SK-N-SH (cell line): ENCODE measurements around the gene SNAI1. TPM values are rescaled to one million over a fixed set of nuclear protein-coding genes. Genes with fewer than 3 reads are reported as not detected.

Source experiments
- CTCF ChIA-PET: fragments of 300-600, 350-600 bp; formaldehyde crosslinking; extraction: SDS; loops from one replicate; lab custom pipeline; 2021; lab: Yijun Ruan, JAX
- POLR2A ChIA-PET: fragments of 350-600 bp; sonication (Branson Sonifier 250); formaldehyde crosslinking; extraction: SDS; loops from one replicate; lab custom pipeline; 2020; ENCODE audit warnings: antibody characterized with exemption, inconsistent platforms; lab: Yijun Ruan, JAX
- DNase-seq: peaks from one replicate; pipeline ENCODE4 v3.0.0; 2012
- H2AFZ ChIP-seq: fragments of 200-600 bp; sonication (generic); 2 replicates; pipeline ENCODE4 v1.8.1; 2016; ENCODE audit warnings: antibody characterized with exemption, mild to moderate bottlenecking, low read depth
- H3F3A ChIP-seq: fragments of 200-600 bp; sonication (generic); replicated peaks from 2 replicates; pipeline ENCODE3; 2016; ENCODE audit warnings: antibody characterized with exemption, mild to moderate bottlenecking; ENCODE audit not compliant: insufficient read depth
- H3K27ac ChIP-seq, 2 experiments: fragments of 200-500 bp in 1 of 2; fragments of 200-600 bp in 1 of 2; sonication (Bioruptor generic) in 1 of 2; sonication (generic), shearing (Covaris generic) in 1 of 2; 2 replicates each; pipeline versions ENCODE4 v1.5.1 to v1.6.1; 2014 to 2016; ENCODE audit warnings: low read depth in 2 of 2, inconsistent platforms in 1 of 2, low read length in 1 of 2, mild to moderate bottlenecking in 1 of 2, mixed read lengths in 1 of 2
- H3K27me3 ChIP-seq: fragments of 200-600 bp; sonication (generic), shearing (Covaris generic); 2 replicates; pipeline ENCODE4 v1.6.1; 2016; ENCODE audit warnings: mixed run types; ENCODE audit not compliant: insufficient read depth
- H3K36me3 ChIP-seq, 2 experiments: fragments of 200-500 bp in 1 of 2; fragments of 200-600 bp in 1 of 2; sonication (Bioruptor generic) in 1 of 2; sonication (generic) in 1 of 2; replicated peaks in 1 of 2; 2 replicates each; pipeline versions ENCODE3 to v1.5.1; 2014 to 2016; ENCODE audit warnings: low read length in 1 of 2, mild to moderate bottlenecking in 1 of 2; ENCODE audit not compliant: insufficient read depth in 2 of 2, control insufficient read depth in 1 of 2
- H3K4me1 ChIP-seq, 2 experiments: fragments of 200-500 bp in 1 of 2; fragments of 200-600 bp in 1 of 2; sonication (Bioruptor generic) in 1 of 2; sonication (generic), shearing (Covaris generic) in 1 of 2; 2 replicates each; pipeline versions ENCODE4 v1.5.1 to v1.6.1; 2014 to 2016; ENCODE audit warnings: low read depth in 1 of 2, low read length in 1 of 2, mixed run types in 1 of 2; ENCODE audit not compliant: insufficient read depth in 2 of 2, control insufficient read depth in 1 of 2
- H3K4me2 ChIP-seq: fragments of 200-600 bp; sonication (generic), shearing (Covaris generic); 2 replicates; pipeline ENCODE4 v1.6.1; 2017; ENCODE audit warnings: mixed run types
- H3K4me3 ChIP-seq, 2 experiments: fragments of 200-500 bp in 1 of 2; fragments of 200-600 bp in 1 of 2; sonication (Bioruptor generic) in 1 of 2; sonication (generic), shearing (Covaris generic) in 1 of 2; 2 replicates each; pipeline versions ENCODE4 v1.5.1 to v1.8.1; 2014 to 2016; ENCODE audit warnings: low read depth in 2 of 2, inconsistent platforms in 1 of 2, low read length in 1 of 2, mild to moderate bottlenecking in 1 of 2, mixed read lengths in 1 of 2, moderate library complexity in 1 of 2
- H3K79me2 ChIP-seq: fragments of 200-600 bp; sonication (generic); 2 replicates; pipeline ENCODE4 v1.8.1; 2017; ENCODE audit warnings: mild to moderate bottlenecking; ENCODE audit not compliant: insufficient read depth
- H3K9ac ChIP-seq: fragments of 200-600 bp; sonication (generic); 2 replicates; pipeline ENCODE4 v1.6.1; 2017; ENCODE audit warnings: mixed run types
- H3K9me2 ChIP-seq: fragments of 200-600 bp; sonication (generic); 2 replicates; pipeline ENCODE4 v1.6.1; 2017; ENCODE audit warnings: mixed run types
- H3K9me3 ChIP-seq: fragments of 200-600 bp; sonication (generic); 2 replicates; pipeline ENCODE4 v1.6.1; 2017; ENCODE audit warnings: mixed run types, mild to moderate bottlenecking, moderate library complexity
- H4K20me1 ChIP-seq: fragments of 200-600 bp; sonication (generic); 2 replicates; pipeline ENCODE4 v1.6.1; 2017; ENCODE audit warnings: mild to moderate bottlenecking, mixed run types; ENCODE audit not compliant: insufficient read depth
- CTCF ChIP-seq: fragments of 200-600 bp; sonication (generic); IDR thresholded peaks from 2 replicates; pipeline ENCODE4 v1.6.1; 2017; ENCODE audit warnings: antibody characterized with exemption, mild to moderate bottlenecking, moderate library complexity
- ELF1 ChIP-seq: IDR thresholded peaks from 2 replicates; pipeline ENCODE4 v1.4.0; 2012
- EZH2phosphoT487 ChIP-seq: fragments of 200-600 bp; sonication (generic); IDR thresholded peaks from 2 replicates; pipeline ENCODE4 v1.6.1; 2017; ENCODE audit warnings: low read depth, mixed run types, mild to moderate bottlenecking, antibody characterized with exemption, moderate library complexity, borderline replicate concordance
- FOSL2 ChIP-seq: IDR thresholded peaks from 2 replicates; pipeline ENCODE4 v1.4.0; 2012; ENCODE audit warnings: low read depth, mild to moderate bottlenecking, moderate library complexity, borderline replicate concordance
- FOXJ3 ChIP-seq: sonication (generic); formaldehyde crosslinking; IDR thresholded peaks from 2 replicates; pipeline ENCODE4 v1.5.1; 2020; ENCODE audit warnings: mild to moderate bottlenecking, missing genetic modification reagents
- GATA2 ChIP-seq: sonication (generic); formaldehyde crosslinking; IDR thresholded peaks from 2 replicates; pipeline ENCODE4 v1.5.0; 2020; ENCODE audit warnings: mild to moderate bottlenecking, missing genetic modification reagents
- JUND ChIP-seq: IDR thresholded peaks from 2 replicates; pipeline ENCODE4 v1.4.0; 2012
- MAX ChIP-seq: IDR thresholded peaks from 2 replicates; pipeline ENCODE4 v1.4.0; 2012; ENCODE audit warnings: low read depth
- MEF2A ChIP-seq: IDR thresholded peaks from 2 replicates; pipeline ENCODE4 v1.4.0; 2012; ENCODE audit warnings: low read depth, borderline replicate concordance
- NFIC ChIP-seq: IDR thresholded peaks from 2 replicates; pipeline ENCODE4 v1.4.0; 2012; ENCODE audit warnings: borderline replicate concordance
- NRF1 ChIP-seq: IDR thresholded peaks from 2 replicates; pipeline ENCODE4 v1.6.1; 2012; ENCODE audit warnings: low read depth, mild to moderate bottlenecking, low read length
- RXRA ChIP-seq: IDR thresholded peaks from 2 replicates; pipeline ENCODE4 v1.4.0; 2012; ENCODE audit warnings: low read depth, mild to moderate bottlenecking, borderline replicate concordance
- TCF12 ChIP-seq: IDR thresholded peaks from 2 replicates; pipeline ENCODE4 v1.4.0; 2012
- USF1 ChIP-seq: IDR thresholded peaks from 2 replicates; pipeline ENCODE4 v1.4.0; 2012; ENCODE audit warnings: low read depth, borderline replicate concordance
- USF2 ChIP-seq: fragments of 150-350 bp; IDR thresholded peaks from 2 replicates; pipeline ENCODE4 v1.6.1; 2017; ENCODE audit warnings: antibody characterized with exemption, low read length, low read depth, borderline replicate concordance
- YY1 ChIP-seq: IDR thresholded peaks from 2 replicates; pipeline ENCODE4 v1.4.0; 2012; ENCODE audit warnings: low read depth, mild to moderate bottlenecking
- ZBTB33 ChIP-seq: IDR thresholded peaks from 2 replicates; pipeline ENCODE4 v1.4.0; 2012; ENCODE audit warnings: low read depth, borderline replicate concordance
- WGBS: methylation state at CpG from one replicate; pipeline ENCODE4 v1.1.6; 2017; ENCODE audit warnings: low lambda C conversion rate; 5-methylcytosine and 5-hydroxymethylcytosine counted together
- polyA plus RNA-seq, 3 experiments: library from polyadenylated mRNA; depleted of rRNA; stranded (reverse); fragments of >200 nt; gene quantifications; 2 replicates each; pipeline ENCODE4 v1.2.3, GENCODE V29; 2012

The SNAI1 gene
- polyA plus RNA-seq, 1 of the 3 experiments (the other 2 are of a cell fraction): 6.2 TPM

- H3K36me3 ChIP-seq: peaks cover 0 to 6% of the 10 kb centered on the region in 2 experiments
- peaks cover 29% of the 10 kb centered on the region for H3F3A ChIP-seq
- POLR2A ChIA-PET: interaction anchor here (0.6 to 4.2 kb wide), 12 partner anchors 11 to 191 kb away, joined by 3 to 27 read pairs (median 6); no protein-coding TSS in a partner anchor
- H3K9me2 ChIP-seq: no peaks in the 10 kb centered on the region
- 13% methylated on average over 24 of the region's 24 CpGs for WGBS
- peaks cover 26% of the 10 kb centered on the region for H4K20me1 ChIP-seq
- H3K4me2 ChIP-seq: peak overlapping the region; percentile 97
- peak overlapping the region; percentile 43 to 76; a peak in 3 of 4 replicates for H3K27ac ChIP-seq
- H3K9ac ChIP-seq: peak overlapping the region; percentile 91
- peak; percentile 62 for DNase-seq
- H2AFZ ChIP-seq: no peak overlapping the region
- H3K9me3 ChIP-seq: no peaks in the 10 kb centered on the region
- H3K27me3 ChIP-seq: no peaks in the 10 kb centered on the region
- TF ChIP-seq FOXJ3 (no peak), MEF2A (no peak), YY1 (no peak), USF2 (no peak), JUND (no peak), RXRA (no peak), EZH2phosphoT487 (no peak), FOSL2 (no peak), ELF1 (no peak), TCF12 (no peak)
- peaks cover 54% of the 10 kb centered on the region for H3K79me2 ChIP-seq
- H3K4me3 ChIP-seq: peak overlapping the region; percentile 76 to 80
- H3K4me1 ChIP-seq: peaks cover 15 to 47% of the 10 kb centered on the region in 2 experiments
- CTCF ChIA-PET: interaction anchor here (0.6 to 22.2 kb wide), 9 partner anchors 29 to 186 kb away, joined by 3 to 807 read pairs (median 10); no protein-coding TSS in a partner anchor
Measured at GRCh38 chr20:49983123-49983847, 505 bp downstream of the SNAI1 start.

- peak overlapping the region; percentile 91 for H3K9ac ChIP-seq
- peaks cover 54% of the 10 kb centered on the region for H3K79me2 ChIP-seq
- no peaks in the 10 kb centered on the region for H3K9me3 ChIP-seq
- peak overlapping the region; percentile 43 to 76 for H3K27ac ChIP-seq
- peak overlapping the region; percentile 76 to 80 for H3K4me3 ChIP-seq
- TF ChIP-seq USF1: no peak
- no peak for TF ChIP-seq FOSL2
- TF ChIP-seq ELF1: no peak
- TF ChIP-seq RXRA: no peak
- TF ChIP-seq JUND: no peak
- TF ChIP-seq ZBTB33: no peak
- no peak for TF ChIP-seq NRF1
- TF ChIP-seq FOXJ3: no peak
- TF ChIP-seq GATA2 (CRISPR knock-in tag): no peak
- TF ChIP-seq MAX: no peak
- TF ChIP-seq NFIC: no peak
- no peak for TF ChIP-seq CTCF
- 49% methylated on average over 12 of the region's 18 CpGs for WGBS
- H3F3A ChIP-seq: peaks cover 34% of the 10 kb centered on the region
- peaks cover 20 to 53% of the 10 kb centered on the region in 2 experiments for H3K4me1 ChIP-seq
- DNase-seq: peak; percentile 61
- H3K27me3 ChIP-seq: no peaks in the 10 kb centered on the region
- POLR2A ChIA-PET: interaction anchor here (0.6 to 4.2 kb wide), 15 partner anchors 10 to 190 kb away, joined by 3 to 27 read pairs (median 5); no protein-coding TSS in a partner anchor
- H3K36me3 ChIP-seq: peaks cover 3 to 6% of the 10 kb centered on the region in 2 experiments
- no peak overlapping the region for H2AFZ ChIP-seq
- H3K9me2 ChIP-seq: no peaks in the 10 kb centered on the region
- peaks cover 26% of the 10 kb centered on the region for H4K20me1 ChIP-seq
- H3K4me2 ChIP-seq: peak overlapping the region; percentile 97
- CTCF ChIA-PET: interaction anchor here (0.6 to 22.2 kb wide), 12 partner anchors 28 to 195 kb away, joined by 3 to 807 read pairs (median 4); no protein-coding TSS in a partner anchor
Measured at GRCh38 chr20:49983848-49984408, 1.1 kb downstream of the SNAI1 start.
